Naive B cell (primary cell): Measurements from ENCODE around the gene GMIP. TPM values are rescaled to one million over a fixed set of nuclear protein-coding genes. Genes with fewer than 3 reads are reported as not detected.
"Not testable (repeated sequence)": the region's sequence is repeated elsewhere in the genome, so short reads cannot be mapped to it uniquely, and the experiment has no call there.

Source experiments
- ATAC-seq, 2 donors: fragments of 150-1000 bp; cut with Tn5 transposase; 2 replicates each; pipeline ENCODE4 v1.10.0; 2021; ENCODE audit warnings: low read depth in 2 of 2, mild to moderate bottlenecking in 2 of 2, moderate library complexity in 2 of 2
- DNase-seq: peaks from one replicate; pipeline ENCODE4 v3.0.0; 2022
- H3K27ac Mint-ChIP-seq, 6 donors: one replicate each; pipeline ENCODE4 v1.8.0; 2020 to 2022; ENCODE audit warnings: mild to moderate bottlenecking in 6 of 6, mixed read lengths in 6 of 6, moderate library complexity in 5 of 6, inconsistent platforms in 2 of 6
- H3K27me3 Mint-ChIP-seq, 3 donors: one replicate each; pipeline ENCODE4 v1.8.0; 2021 to 2022; ENCODE audit warnings: mixed read lengths in 3 of 3, mild to moderate bottlenecking in 1 of 3
- H3K36me3 Mint-ChIP-seq, 2 donors: one replicate each; pipeline ENCODE4 v1.8.0; 2020 to 2022; ENCODE audit warnings: mixed read lengths in 2 of 2, inconsistent platforms in 1 of 2, mild to moderate bottlenecking in 1 of 2
- H3K4me1 Mint-ChIP-seq, 3 donors: one replicate each; pipeline ENCODE4 v1.8.0; 2020 to 2022; ENCODE audit warnings: mixed read lengths in 3 of 3, inconsistent platforms in 1 of 3, mild to moderate bottlenecking in 1 of 3, moderate library complexity in 1 of 3
- H3K4me3 Mint-ChIP-seq, 8 donors: one replicate each; pipeline ENCODE4 v1.8.0; 2020 to 2022; ENCODE audit warnings: mild to moderate bottlenecking in 8 of 8, mixed read lengths in 8 of 8, moderate library complexity in 8 of 8, inconsistent platforms in 2 of 8
- H3K9me3 Mint-ChIP-seq, 7 donors: one replicate each; pipeline ENCODE4 v1.8.0; 2020 to 2022; ENCODE audit warnings: mixed read lengths in 7 of 7, mild to moderate bottlenecking in 5 of 7, inconsistent platforms in 2 of 7, moderate library complexity in 1 of 7
- polyA plus RNA-seq, 6 donors: library from polyadenylated mRNA; unstranded; fragments of 300-500 nt; fragmentation: Illumina TruSeq; gene quantifications; one replicate each; pipeline ENCODE4 v1.2.3, GENCODE V29; 2021; ENCODE audit warnings: low read depth in 6 of 6

GMIP gene
- polyA plus RNA-seq, 6 donors from 2014 or later = 41.4 to 79.9 (median 49.1) TPM

DNA sequence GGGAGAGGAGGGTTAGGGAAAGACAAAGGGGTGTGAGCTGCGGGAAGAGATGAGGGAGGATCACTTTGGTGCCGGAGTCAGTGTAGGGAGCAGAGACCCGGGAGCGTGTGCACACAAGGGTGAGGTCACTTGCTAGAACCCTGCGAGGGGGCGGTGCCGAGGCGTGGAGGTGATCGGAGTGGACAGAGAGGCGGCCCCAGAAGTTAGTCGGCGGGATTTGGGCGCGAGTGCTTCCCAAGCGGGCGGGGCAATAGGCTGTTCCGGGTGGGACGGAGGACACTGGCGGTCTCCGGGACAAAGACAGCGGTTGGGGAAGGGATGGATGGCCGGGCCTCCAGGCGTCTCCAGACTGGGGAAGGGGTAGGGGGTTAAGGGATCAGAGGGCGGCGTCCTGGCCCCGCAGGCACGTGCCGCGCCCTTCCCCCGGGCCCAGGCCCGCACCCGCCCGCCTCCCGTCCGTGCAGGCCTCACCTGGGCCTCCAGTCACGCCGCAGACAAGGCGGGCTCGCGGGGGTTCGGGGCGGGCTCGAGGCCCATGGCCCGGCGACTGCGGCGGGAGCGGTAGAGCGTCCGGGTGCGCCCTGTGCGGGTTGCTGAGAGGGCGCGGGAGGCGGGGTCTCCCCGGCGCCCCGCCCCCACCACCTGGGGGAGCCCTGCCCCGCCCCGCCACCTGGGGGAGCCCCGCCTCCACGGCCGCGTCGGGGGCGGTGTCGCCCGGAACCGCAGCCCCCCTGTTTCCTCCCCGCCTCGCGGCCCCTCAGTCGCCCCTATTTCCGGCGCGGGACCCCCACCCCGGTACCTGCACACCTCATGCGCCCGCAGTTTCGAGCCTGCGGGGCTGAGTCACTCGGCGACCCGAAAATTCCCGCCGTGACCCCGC is 15.6 kb downstream of the GMIP start, which contains the start of gene LPAR2:
TSS of gene LPAR2 (minus strand) at position 600 of the 880 bp plus-strand sequence. CDS start 945 bp downstream, outside the sequence.
- Mint-ChIP-seq H3K36me3 (peaks cover 1 to 5% of the 10 kb centered on the region in 2 donors), H3K4me3 (peak within 1 kb of the TSS; percentile 83 to 98 (median 93)), H3K27me3 (no peaks in the 10 kb centered on the region), H3K9me3 (no peaks in the 10 kb centered on the region), H3K4me1 (peaks cover 15 to 27% (median 16%) of the 10 kb centered on the region in 3 donors), H3K27ac (peak within 1 kb of the TSS; percentile 70 to 97 (median 93))
- peak; percentile 90 to 91 for ATAC-seq
- DNase-seq = peak; percentile 81

DNA sequence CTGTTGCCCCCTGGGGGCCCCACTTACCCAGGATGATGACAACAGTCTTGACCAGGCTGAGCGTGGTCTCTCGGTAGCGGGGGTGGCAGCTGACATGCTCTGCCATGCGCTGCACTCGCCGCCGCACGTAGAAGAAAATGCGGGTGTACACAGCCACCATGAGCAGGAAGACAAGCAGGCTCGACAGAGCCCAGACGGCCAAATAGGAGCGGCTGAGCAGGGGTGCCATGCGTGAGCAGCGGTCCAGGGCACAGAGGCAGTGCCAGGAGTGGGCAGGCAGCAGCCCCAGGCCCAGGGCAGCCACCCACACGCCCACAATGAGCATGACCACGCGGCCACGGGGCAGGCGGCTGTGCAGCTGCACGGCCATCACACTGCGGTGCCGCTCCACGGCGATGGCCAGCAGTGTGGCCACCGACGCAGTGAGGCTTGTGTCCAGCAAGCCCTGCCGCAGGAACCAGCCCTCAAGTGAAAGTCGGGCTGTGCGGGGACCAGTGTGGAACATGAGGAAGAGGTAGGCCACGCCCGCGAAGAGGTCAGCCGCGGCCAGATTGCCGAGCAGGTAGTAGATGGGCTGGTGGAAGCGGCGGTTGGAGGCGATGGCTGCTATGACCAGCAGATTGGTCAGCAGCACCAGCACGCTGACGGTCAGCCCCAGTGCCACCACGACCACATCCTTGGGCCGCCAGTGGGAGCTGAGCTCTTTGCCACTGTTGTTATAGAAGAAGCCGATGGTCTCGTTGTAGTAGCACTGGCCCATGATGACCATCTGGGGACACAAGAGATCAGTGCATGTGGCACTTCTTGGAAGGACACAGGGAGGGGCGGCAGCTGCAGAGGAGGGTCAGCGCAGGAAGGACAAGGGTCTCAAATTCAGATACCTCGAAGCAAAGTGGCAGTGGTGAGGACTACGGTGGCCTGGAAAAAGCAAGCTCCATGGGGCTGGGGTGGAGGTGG is 16.7 kb downstream of the GMIP start:
- Mint-ChIP-seq H3K36me3 (no peaks in the 10 kb centered on the region), H3K9me3 (no peaks in the 10 kb centered on the region), H3K27me3 (no peaks in the 10 kb centered on the region), H3K4me1 (peaks cover 15 to 23% (median 16%) of the 10 kb centered on the region in 3 donors), H3K4me3 (peak overlapping the region; percentile 83 to 98 (median 93)), H3K27ac (peak overlapping the region in 5 of 6 donors; percentile 45 to 93 (median 89))
- ATAC-seq (no peak), DNase-seq (no peak)

GRCh38 chr19:19624032-19624570 is 19.4 kb downstream of the GMIP start:
- DNase-seq (no peak), ATAC-seq (no peak)
- peak overlapping the region in 2 of 8 donors; percentile 20 to 27 for H3K4me3 Mint-ChIP-seq
- no peak overlapping the region for H3K27ac Mint-ChIP-seq
- H3K36me3 Mint-ChIP-seq = no peaks in the 10 kb centered on the region
- H3K27me3 Mint-ChIP-seq = no peaks in the 10 kb centered on the region
- H3K4me1 Mint-ChIP-seq = peaks cover 15 to 26% (median 19%) of the 10 kb centered on the region in 3 donors
- H3K9me3 Mint-ChIP-seq = no peaks in the 10 kb centered on the region

- ATAC-seq (no peak), DNase-seq (no peak)
- H3K4me3 Mint-ChIP-seq = peak overlapping the region in 1 of 8 donors; percentile 27
- H3K27me3 Mint-ChIP-seq = no peaks in the 10 kb centered on the region
- no peaks in the 10 kb centered on the region for H3K9me3 Mint-ChIP-seq
- H3K27ac Mint-ChIP-seq = peak overlapping the region in 1 of 6 donors; percentile 97
- H3K36me3 Mint-ChIP-seq = no peaks in the 10 kb centered on the region
- peaks cover 18 to 25% (median 21%) of the 10 kb centered on the region in 3 donors for H3K4me1 Mint-ChIP-seq
Observed at GRCh38 chr19:19623383-19623782, 20.1 kb downstream of the GMIP start.

DNA sequence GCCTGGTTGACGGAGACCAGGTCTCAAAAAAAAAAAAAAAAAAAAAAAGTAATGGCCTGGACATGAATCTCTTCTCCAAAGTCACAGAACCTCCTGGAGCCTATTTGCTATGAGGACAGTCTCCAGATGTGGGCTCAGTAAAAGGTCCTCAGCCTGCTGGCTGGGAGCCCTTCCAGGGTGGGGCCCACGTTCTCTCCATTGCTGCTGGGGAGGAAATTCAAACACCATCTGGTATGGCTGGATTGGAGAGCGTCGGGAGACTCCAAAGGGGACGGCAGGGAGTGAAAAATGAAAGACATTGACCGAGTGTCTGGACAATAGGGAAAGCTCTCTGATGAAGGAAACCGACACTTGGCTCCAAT is 23.6 kb downstream of the GMIP start:
- Mint-ChIP-seq H3K4me3 (no peak overlapping the region), H3K27ac (peak overlapping the region in 5 of 6 donors; percentile 44 to 97 (median 94)), H3K9me3 (no peaks in the 10 kb centered on the region), H3K36me3 (no peaks in the 10 kb centered on the region), H3K27me3 (no peaks in the 10 kb centered on the region), H3K4me1 (peaks cover 7 to 16% (median 10%) of the 10 kb centered on the region in 3 donors)
- no peak for DNase-seq
- no peak for ATAC-seq

- Mint-ChIP-seq H3K4me1 (peaks cover 7 to 16% (median 10%) of the 10 kb centered on the region in 3 donors), H3K27ac (peak overlapping the region; percentile 94 to 97 (median 97)), H3K4me3 (peak overlapping the region in 7 of 8 donors; percentile 56 to 86 (median 77)), H3K9me3 (no peaks in the 10 kb centered on the region), H3K27me3 (no peaks in the 10 kb centered on the region), H3K36me3 (no peaks in the 10 kb centered on the region)
- DNase-seq (no peak), ATAC-seq (no peak)
Observed at GRCh38 chr19:19619181-19619848, 24.1 kb downstream of the GMIP start.

DNA sequence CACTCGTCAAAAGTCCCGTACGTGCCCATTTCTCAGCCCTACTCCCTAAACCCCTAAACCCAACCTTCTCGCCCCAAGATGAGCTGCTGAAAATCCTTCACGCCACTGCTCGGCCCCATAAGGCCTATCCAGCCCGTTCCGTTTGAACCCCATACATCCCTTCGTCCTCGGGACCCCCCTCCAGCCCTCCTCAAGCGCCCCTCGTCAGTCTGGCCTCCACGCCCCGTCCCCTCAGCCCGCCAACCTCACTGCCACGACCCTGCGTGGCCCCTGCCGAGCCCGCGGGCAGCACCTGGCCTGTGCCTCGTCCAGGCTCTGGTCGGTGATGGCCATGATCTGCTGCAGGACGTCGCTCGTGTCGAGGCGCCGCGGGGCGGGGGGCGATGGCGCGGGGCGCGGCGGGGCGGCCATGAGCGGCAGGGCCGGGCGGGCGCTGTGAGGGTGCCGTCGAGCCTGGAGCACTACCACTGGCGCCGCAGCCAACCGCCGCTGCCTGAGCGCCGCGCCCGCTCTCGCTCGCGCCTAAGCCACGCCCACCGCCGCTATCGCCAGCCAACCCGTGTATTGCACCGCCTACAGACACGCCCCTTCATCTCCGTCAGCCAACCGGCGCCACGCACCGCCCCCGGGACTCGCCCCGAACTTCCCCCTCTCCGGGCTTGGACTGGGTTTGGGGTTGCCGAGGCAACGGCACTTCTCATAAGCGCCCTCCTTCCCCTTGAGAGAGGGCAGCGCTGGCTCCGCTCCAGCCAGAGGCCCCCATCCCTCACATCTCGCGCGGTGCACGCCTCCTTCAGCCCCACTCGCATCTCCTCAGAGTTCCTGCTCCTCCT is 25.0 kb downstream of the GMIP start, which contains the start of gene PBX4:
TSS of gene PBX4 (minus strand) at position 469 of the 833 bp plus-strand sequence. CDS start at position 411, 58 bp downstream.
- H3K27me3 Mint-ChIP-seq = no peaks in the 10 kb centered on the region
- no peaks in the 10 kb centered on the region for H3K36me3 Mint-ChIP-seq
- no peaks in the 10 kb centered on the region for H3K9me3 Mint-ChIP-seq
- DNase-seq (peak; percentile 99), ATAC-seq (peak; percentile 96)
- peak within 1 kb of the TSS; percentile 64 to 88 (median 80) for H3K4me3 Mint-ChIP-seq
- peaks cover 7 to 16% (median 10%) of the 10 kb centered on the region in 3 donors for H3K4me1 Mint-ChIP-seq
- peak within 1 kb of the TSS; percentile 94 to 97 (median 97) for H3K27ac Mint-ChIP-seq

GRCh38 chr19:19615086-19615485 is 28.4 kb downstream of the GMIP start:
- DNase-seq = no peak
- Mint-ChIP-seq H3K4me3 (peak overlapping the region in 1 of 8 donors; percentile 51), H3K36me3 (no peaks in the 10 kb centered on the region), H3K9me3 (no peaks in the 10 kb centered on the region), H3K27me3 (no peaks in the 10 kb centered on the region), H3K27ac (peak overlapping the region in 2 of 6 donors; percentile 33 to 37), H3K4me1 (peaks cover 7 to 16% (median 10%) of the 10 kb centered on the region in 3 donors)
- no peak for ATAC-seq

DNA sequence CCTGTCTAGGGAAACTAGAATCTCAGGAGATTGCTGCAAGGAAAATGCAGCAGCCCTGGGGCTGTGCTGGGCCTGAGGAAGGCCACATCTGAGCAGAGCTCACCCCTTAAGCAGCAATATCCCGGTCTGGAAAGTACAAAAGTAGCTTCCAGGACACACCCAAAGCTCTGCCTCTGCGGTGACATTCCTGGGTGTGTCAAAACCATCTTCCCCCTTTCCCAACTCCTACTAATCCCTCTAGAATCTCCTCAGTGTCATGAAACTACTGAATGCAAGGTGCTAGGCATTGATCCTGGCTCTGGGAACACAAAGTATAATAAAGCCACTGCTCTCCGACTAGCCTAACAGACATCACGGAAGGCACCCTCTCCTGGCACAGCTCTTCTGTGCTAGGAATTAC is 30.0 kb downstream of the GMIP start:
- no peaks in the 10 kb centered on the region for H3K27me3 Mint-ChIP-seq
- DNase-seq = no peak
- H3K4me3 Mint-ChIP-seq = peak overlapping the region in 1 of 8 donors; percentile 44
- no peaks in the 10 kb centered on the region for H3K36me3 Mint-ChIP-seq
- no peak overlapping the region for H3K27ac Mint-ChIP-seq
- peaks cover 0 to 8% (median 7%) of the 10 kb centered on the region in 3 donors for H3K4me1 Mint-ChIP-seq
- no peaks in the 10 kb centered on the region for H3K9me3 Mint-ChIP-seq
- no peak for ATAC-seq

- Mint-ChIP-seq H3K4me1 (peaks cover 0 to 5% (median 0%) of the 10 kb centered on the region in 3 donors), H3K9me3 (no peaks in the 10 kb centered on the region), H3K27ac (no peak overlapping the region), H3K36me3 (no peaks in the 10 kb centered on the region), H3K4me3 (no peak overlapping the region), H3K27me3 (no peaks in the 10 kb centered on the region)
- DNase-seq = no peak
- no peak for ATAC-seq
Observed at GRCh38 chr19:19610376-19611202, 32.9 kb downstream of the GMIP start.

GRCh38 chr19:19606686-19607085 is 36.8 kb downstream of the GMIP start:
- ATAC-seq, H3K27ac Mint-ChIP-seq, H3K4me1 Mint-ChIP-seq, H3K27me3 Mint-ChIP-seq, H3K36me3 Mint-ChIP-seq, H3K9me3 Mint-ChIP-seq, DNase-seq: not testable (repeated sequence)
- peak overlapping the region in 1 of 8 donors; percentile 25 for H3K4me3 Mint-ChIP-seq
